T-helper 1 cell treated with Interleukin-12 subunit alpha and Interleukin-12 subunit beta and Interleukin-4 antibody, amounts not matched to agents 30 ng/mL and 1 ng/mL, for 36 hours (primary cell): ENCODE data around the gene RAB32. TPM values are rescaled to one million over a fixed set of nuclear protein-coding genes. Genes with fewer than 3 reads are reported as not detected.
"Not testable (repeated sequence)": the region's sequence is repeated elsewhere in the genome, so short reads cannot be mapped to it uniquely, and the experiment has no call there.

Source experiments
- intact Hi-C: fragments of 100-400 bp; cut with micrococcal nuclease; formaldehyde crosslinking; loops from one replicate; pipeline ENCODE4 v1.15.1; 2024
- total RNA-seq: library from RNA; stranded (reverse); gene quantifications from 2 replicates; pipeline ENCODE4 v1.2.3, GENCODE V29; 2022

RAB32 gene
- 0.90 and 1.4 TPM in 2 replicates for total RNA-seq

DNA sequence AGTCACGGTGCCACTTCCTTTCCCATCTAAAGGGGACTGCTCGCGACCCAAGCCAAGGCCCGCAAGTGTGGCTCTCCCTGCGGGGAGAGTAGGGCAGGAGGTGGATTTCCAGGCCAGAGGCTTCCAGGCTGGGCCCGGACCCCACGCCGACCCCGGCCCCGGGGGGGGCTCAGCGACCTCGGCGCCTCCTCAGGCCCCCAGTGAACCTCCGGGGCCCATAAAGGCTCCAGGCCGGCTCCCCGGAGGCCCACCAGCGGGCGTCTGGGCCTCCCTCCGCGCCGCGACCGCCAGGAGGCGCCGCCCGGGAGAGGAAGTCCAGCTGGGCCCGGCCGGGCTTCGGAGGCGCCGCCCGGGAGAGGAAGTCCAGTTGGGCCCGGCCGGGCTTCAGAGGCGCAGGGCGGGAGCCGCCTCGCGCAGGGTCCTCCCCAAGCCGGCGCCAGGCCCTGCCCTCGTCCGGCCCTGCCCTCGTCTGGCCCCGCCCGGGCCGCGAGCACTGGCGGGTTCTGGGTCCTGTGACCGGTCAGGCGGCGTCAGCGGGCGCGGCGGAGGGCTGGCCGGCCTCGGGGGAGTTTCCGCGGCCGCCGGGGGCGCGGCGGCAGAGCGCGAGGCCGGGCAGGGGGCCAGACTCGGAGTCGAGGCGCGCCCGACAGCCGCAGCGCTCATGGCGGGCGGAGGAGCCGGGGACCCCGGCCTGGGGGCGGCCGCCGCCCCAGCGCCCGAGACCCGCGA is at the start of gene RAB32:
TSS of gene RAB32 (plus strand) at position 623 of the 729 bp plus-strand sequence. CDS start at position 662, 39 bp downstream.
- intact Hi-C loops, result loop anchor here (1.0 kb wide), 1 partner anchor 232 kb away; no protein-coding TSS in a partner anchor

DNA sequence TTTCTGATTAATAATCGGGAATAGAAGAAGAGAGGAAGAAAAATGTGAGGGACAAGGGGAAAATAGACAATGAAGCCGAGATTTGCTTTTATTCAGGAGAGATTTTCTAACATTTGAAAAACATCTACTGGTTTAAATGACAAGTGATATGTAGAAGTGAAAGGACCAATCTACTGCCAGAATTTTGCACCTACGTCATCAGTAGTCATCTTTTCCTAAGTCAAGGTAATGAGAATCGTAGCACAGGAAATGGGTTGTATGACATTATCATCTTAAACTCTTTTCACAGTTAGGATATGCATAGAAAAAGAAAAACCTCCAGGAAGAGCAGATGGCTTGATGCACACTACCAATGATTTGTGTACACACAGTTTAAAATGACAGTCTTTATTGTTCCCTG is 45.3 kb upstream of the RAB32 start:
- intact Hi-C loops, result no loop called here

DNA sequence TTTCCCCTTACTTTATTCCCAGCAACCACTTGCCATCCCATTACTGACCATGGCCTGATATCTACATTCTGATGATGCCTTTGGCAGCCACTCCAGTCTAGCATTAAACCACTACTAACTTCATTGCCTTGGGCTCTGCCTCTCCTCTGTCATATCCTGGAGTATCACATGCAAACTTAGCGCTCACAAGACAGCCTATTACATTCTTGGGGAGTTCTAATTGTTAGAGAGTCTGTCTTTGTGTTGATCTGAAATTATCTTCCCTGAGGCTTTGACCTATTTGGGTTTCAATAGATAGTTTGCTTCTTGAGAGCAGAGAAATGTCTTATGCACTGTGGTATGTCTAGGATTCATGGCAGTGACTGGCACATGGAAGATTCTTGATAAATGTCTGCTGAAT is 40.5 kb upstream of the RAB32 start:
- intact Hi-C loops, result no loop called here

DNA sequence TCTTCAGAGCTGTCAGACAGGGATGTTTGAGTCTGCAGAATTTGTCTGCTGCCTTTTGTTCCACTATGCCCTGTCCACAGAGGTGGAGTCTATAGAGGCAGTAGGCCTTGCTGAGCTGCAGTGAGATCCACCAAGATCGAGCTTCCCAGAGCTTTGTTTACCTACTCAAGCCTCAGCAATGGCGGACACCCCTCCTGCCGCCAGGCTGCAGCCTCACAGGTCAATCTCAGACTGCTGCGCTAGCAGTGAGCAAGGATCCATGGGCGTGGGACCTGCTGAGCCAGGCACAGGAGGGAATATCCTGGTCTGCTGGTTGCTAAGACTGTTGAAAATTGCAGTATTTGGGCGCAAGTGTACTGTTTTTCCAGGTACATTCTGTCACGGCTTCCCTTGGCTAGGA is 28.4 kb upstream of the RAB32 start:
- intact Hi-C loops, result no loop called here

DNA sequence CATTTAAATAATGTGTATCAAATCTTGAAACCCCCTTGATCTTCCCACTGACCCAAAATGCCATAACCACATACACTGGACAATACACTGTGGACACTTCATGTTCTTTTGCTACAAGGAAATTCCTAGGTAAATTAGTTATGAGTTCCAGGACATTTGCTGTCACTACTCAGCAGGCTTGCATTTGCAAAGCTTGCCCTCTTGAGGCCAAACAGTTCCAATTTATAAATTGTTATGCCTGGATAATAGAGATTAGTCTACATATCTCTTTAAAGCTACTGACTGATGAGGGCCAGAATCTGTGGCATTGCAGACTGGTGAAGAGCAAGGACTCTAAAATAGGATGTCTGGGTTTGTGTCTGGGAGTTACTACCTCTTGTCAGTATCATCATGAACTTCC is 17.4 kb upstream of the RAB32 start:
- intact Hi-C loops, result no loop called here

DNA sequence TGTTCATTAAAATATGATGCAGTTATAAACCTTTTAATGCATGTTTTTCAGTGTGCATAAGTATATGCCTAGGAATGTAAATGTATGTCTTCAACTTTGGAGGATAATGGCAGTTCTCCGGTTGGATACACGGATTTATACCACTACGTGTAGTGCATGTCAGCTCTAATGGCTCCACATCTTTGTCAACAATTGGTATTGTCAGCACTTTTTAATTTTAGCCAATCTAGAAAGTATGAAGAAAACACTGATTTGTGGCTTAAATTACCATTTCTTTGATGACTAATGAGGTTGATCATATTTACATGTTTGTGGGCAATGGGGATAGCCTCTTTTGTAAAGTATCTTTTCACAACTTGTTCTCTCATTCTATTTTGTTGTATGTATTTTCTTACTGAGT is 10.9 kb upstream of the RAB32 start:
- intact Hi-C loops, result no loop called here

DNA sequence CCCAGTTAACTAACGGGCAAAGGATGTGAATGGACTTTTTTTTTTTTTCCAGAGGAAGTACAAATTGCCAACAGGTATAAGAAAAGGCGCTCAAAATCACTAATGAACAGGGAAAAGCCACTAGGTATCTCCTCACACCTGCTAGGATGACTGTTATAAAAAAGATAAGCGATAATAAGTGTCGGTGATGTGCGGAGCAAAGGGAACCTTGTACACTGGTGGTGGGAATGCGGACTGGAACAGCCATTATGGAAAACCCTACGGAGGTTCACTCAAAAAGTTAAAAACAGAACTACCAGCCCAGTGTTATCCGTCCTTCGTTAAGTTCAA is 787 bp upstream of the RAB32 start:
- intact Hi-C loops, result loop anchor here (1.0 kb wide), 1 partner anchor 232 kb away; no protein-coding TSS in a partner anchor

DNA sequence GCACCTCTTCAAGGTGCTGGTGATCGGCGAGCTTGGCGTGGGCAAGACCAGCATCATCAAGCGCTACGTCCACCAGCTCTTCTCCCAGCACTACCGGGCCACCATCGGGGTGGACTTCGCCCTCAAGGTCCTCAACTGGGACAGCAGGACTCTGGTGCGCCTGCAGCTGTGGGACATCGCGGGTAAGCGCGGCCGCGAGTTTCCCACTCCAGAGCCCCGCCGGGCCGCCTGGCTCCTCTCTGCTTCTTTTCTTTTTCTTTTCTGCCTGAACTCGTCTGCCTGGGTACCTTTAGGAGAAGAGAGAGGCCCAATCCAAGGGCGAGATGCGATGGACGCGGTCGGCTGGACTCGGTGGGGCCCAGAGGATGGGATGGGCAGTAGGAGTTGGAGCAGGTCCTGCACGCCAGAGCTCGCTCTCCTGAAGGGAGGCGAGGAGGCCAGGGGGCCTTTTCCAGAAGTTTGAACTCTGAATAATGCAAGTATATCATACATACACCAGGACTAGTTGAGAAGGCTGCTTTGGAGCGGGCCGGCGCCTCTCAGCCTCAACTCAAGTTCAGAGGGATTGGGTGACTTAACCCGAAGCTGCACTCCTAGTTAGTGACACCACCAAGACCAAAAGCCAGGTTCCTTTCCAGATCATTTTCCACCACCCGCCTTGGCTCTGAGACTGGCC is 445 bp downstream of the RAB32 start:
- intact Hi-C loops, result loop anchor here (1.0 kb wide), 1 partner anchor 231 kb away; no protein-coding TSS in a partner anchor

DNA sequence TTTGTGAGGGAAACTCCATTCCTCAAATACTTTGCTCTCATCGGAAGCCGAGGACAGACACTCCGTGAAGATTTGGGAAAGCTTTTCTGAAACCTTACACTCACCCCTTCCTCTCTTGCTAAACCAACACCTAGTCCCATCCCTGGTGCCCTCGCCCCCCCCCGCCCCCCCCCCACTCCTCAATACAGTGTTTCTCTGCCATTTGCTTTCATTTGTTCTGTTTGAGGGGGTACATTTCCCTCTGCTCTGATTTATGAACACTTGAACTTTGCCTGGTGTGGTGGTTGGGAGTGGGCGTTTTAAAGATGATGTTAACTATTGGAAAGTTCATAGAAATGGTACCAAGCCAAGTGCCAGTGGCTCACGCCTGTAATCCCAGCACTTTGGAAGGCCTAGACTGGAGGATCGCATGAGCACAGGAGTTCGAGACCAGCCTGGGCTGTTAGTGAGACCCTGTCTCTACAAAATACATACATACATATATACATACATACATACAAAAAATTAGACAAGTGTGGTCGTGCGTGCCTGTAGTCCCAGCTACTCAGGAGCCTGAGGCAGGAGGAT is 1.1 kb downstream of the RAB32 start:
- intact Hi-C loops, result no loop called here

DNA sequence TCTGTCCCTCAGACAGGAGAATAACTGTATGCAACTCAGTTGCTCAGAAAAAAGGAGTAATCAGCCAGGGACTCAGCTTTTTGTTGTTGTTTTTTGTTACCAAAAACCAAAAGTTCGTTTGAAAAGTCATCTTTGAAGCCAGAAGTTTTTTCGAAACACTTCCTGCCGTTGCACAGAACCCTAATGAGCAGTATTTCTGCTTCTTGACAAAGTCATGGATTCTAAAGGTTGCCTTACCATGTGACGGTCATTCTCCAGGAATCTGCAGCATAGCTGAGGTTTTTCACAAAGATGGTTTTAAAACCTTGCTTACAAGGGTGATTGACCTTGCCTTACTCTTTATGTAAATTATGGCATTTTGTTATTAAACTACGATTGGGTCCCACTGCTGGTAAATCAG is 1.9 kb downstream of the RAB32 start:
- intact Hi-C loops, result no loop called here

DNA sequence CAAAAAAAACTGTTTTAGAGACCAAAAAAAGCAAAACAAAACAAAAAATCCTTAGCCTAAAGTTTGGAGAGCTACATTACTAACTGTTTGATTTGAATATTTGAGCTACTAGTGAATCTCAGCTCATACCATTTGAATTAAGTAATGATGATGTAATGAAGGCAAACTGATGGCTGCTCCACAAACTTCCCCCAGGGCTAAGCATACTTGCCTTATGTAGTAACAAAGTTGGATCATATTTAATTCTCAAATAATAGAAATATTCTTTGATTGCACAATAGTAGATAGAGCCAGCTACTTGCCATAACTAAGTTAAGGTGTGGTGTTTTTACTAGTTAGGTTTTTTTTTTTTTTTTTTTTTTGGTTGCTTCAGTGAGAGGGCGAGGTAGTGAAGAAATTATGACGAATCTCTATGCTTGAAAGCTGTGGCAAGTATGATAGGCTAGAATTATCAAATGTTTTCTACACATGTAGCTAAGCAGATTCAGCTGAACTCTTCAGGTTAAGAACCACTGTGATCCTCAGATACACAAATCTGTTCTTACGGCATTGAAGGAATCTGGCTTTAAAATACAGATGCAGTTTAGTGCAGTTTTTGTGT is 2.9 kb downstream of the RAB32 start:
- intact Hi-C loops, result no loop called here

DNA sequence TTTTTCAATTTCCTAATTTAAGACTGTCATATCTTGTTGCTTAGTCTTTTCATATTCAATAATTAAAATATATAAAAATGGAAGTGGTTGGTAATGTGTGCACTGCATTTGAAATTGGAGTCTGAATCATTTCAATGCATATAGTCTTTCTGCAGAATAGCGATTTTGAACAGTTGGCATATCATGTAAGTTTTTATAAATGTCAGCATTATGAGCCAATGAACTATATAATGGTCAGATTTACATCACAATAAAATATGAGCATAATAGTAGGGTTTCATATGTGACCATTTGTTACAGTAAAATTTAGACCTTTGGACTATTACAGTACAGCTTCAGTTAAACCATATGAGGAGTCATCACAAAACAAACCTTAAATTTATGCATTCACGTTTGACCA is 4.3 kb downstream of the RAB32 start:
- intact Hi-C loops, result no loop called here

DNA sequence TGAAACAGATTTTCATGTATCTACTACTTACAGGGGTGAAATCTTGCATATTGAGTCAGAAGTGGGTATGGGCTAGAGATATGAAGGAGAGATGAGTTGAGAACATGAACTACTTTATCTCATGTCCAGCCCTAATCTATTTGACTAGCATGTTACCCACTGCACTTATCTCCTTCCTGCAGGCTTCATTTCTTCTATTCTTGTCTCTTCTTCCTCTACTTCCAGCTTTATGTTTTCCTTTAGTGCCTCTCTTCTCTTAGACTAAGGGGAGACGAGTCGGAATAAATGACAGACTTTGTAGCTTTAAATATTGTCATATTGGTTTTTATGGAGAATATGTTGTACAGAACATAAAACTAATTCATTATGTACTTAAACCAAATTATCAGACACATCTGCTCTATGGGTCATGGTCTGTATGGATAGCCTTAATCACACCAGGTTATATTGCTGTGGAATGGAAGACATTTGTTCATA is 5.3 kb downstream of the RAB32 start:
- intact Hi-C loops, result no loop called here

DNA sequence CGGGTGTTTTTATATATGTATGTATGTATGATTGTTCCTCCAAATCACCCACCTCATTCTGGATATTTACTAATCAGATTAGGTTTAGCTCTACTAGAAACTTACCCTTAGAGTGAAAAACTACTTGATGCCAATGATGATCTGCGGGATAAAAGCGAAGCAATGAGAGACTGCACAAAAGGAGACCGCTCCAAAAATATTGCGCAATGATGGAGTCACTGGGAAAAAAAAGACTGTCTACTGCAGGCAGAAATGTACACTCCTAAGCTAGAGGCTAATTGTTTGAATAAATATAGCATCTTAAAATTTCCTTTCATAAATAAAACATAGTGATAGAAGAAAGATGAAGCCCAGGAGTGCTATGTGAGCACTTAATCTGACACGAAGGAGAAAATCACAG is 7.3 kb downstream of the RAB32 start:
- intact Hi-C loops, result no loop called here

DNA sequence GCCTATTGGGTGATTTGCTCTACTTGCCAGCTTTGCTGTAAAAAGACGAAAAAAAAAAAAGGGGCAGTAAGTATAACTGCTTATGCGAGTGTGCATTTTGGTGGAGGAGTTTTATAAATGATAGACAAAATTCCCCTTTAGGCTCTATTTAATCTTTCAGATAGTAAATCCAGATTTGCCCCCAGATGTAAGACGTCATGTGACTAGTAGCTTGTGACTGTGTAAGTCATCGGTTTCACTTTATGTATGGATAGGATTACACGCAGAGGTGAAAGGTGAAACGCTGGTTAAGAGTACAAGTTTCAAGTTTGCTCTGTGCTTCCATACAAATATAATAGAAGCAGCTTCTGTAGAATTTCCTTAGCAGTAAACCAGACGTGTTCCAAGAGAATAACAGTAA is 7.9 kb downstream of the RAB32 start:
- intact Hi-C loops, result no loop called here

DNA sequence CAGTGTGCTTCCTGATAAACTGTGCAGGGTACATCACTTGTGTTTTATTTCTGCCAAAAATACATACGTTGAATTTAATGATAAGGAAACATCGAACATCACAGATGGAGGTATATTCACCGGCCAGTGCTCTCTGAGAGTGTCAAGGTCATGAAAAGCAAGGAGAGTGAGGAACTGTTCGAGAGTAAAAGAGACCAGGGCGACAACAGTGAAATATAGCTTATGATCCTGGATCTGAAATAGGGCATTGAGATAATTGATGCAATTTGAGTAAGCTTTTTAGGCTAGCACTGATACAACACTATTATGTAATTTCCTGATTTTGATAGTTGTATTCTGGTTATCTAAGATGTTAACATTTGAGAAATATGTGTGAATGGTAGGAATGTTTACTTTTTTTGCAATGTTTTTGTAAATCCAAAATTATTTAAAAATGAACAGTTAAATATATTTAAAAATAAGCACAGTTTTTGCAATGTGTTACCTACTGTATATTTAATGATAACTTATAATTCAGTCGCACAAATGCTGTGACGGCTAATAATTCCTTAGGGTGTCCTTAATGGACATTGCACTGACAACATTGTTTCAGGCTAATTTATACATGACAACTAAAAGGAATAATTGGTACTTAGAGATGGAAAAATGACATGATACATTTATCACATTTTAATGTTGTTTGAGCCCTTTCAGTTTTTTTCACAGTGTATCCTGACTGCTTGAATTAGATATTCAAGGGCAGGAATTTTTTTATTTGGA is 9.9 kb downstream of the RAB32 start:
- intact Hi-C loops, result no loop called here

DNA sequence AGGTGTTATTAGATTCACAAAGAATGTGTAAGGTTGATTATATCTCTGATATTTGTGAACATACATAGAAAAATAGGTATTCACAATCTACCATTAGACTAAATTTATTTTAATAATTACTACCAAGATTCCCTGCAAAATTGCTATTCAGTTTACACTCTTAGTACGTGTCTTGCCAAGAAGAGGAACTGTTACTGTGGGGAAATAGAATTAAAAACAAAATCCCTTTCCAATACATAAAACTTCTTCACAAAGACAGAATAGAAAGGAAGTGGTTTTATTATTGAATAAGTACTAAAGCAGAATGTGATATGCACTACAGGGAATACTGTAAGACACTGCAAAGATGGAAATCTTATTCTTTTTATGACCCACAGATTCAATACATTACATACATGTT is 17.0 kb downstream of the RAB32 start:
- intact Hi-C loops, result no loop called here

DNA sequence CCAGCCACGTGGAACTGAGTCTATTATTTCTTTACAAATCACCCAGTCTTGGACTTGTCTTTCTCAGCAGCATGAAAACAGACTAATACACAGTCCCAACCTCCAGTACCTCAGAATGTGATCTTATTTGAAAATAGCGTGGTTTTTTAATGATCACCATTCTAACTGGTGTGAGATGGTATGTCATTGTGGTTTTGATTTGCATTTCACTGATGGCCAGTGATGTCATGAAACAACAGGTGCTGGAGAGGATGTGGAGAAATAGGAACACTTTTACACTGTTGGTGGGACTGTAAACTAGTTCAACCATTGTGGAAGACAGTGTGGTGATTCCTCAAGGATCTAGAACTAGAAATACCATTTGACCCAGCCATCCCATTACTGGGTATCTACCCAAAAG is 23.0 kb downstream of the RAB32 start:
- intact Hi-C loops, result not testable (repeated sequence)

DNA sequence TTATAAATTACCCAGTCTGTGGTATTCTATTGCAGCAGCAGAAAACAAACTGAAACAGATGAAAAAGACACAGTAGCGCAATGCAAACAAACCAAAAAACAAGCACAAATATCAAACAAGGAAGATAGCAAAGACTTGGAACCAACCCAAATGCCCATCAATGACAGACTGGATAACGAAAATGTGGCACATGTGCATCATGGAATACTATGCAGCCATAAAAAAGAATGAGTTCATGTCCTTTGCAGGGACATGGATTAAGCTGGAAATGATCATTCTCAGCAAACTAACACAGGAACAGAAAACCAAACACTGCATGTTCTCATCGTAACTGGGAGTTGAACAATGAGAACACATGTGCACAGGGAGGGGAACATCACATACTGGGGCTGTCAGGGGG is 25.0 kb downstream of the RAB32 start:
- intact Hi-C loops, result not testable (repeated sequence)

DNA sequence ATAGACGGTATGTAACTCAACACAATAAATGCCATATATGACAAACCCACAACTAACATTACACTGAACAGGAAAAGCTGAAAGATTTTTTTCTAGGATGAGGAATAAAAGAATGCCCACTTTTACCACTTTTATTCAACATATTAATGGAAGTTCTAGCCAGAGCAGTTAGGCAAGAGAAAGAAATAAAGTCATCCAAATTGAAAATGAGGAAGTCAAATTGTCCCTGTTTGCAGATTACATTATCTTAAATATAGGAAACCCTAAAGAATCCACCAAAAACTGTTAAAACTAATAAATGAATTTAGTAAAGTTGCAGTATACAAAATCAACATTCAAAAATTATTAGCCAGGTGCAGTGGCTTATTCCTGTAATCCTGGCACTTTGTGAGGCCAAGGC is 30.6 kb downstream of the RAB32 start:
- intact Hi-C loops, result no loop called here

DNA sequence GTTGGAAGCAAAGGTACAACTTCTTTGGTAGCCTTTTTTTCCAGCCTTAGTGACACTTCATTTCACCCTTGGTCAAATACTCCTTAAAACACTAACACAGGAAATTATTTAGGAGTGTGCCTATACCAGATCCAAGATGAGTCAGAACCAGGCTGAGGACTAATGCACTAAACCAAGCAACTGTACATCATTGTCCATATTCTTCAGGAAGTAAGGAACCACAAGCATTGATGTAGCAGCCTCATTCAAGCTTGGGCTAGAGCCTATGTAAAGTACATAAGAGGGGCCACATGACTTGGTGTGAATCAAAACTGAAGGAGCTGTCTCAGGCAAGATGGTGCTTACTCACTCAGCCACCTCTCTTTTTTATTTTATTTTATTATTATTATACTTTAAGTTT is 34.4 kb downstream of the RAB32 start:
- intact Hi-C loops, result no loop called here
